Coronary artery (tissue), 2 donors: ENCODE data around the gene KRTAP21-1.

Experiments used
- DNase-seq: peaks from one replicate; pipeline ENCODE4 v3.0.0-alpha.2; 2017; ENCODE audit warnings: low spot score
- H3K27ac ChIP-seq, 2 donors: fragments of 200-600 bp; sonication (generic); one replicate each; pipeline ENCODE4 v1.5.1; 2016 to 2019
- H3K4me3 ChIP-seq: fragments of 200-600 bp; sonication (generic); 2 replicates; pipeline ENCODE4 v1.5.1; 2016; ENCODE audit warnings: mild to moderate bottlenecking, moderate library complexity
- TF ChIP-seq, protein P1 (sequence below): fragments of 200-600 bp; sonication (generic); IDR thresholded peaks from one replicate; pipeline ENCODE4 v1.5.1; 2019; ENCODE audit warnings: antibody characterized with exemption

KRTAP21-1 gene

DNA sequence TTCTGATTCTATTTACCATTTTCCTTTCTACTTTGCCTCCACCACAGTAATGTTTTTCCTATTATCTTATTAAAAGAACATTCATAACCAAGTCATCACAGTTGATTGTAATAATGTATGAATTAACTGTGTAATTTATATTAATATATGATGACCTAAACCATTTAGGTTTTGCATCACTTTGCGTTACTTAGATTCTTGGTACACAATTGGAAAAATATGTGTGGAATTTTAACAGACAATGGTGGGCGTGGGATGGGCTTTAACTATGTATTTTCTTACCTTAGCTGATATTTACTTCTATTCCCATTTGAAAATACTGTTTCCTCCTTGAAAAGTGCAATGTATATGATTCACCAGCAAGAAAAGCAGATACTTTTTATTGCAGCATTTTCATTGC is 40.3 kb downstream of the KRTAP21-1 start:
- TF ChIP-seq, protein P1, sequence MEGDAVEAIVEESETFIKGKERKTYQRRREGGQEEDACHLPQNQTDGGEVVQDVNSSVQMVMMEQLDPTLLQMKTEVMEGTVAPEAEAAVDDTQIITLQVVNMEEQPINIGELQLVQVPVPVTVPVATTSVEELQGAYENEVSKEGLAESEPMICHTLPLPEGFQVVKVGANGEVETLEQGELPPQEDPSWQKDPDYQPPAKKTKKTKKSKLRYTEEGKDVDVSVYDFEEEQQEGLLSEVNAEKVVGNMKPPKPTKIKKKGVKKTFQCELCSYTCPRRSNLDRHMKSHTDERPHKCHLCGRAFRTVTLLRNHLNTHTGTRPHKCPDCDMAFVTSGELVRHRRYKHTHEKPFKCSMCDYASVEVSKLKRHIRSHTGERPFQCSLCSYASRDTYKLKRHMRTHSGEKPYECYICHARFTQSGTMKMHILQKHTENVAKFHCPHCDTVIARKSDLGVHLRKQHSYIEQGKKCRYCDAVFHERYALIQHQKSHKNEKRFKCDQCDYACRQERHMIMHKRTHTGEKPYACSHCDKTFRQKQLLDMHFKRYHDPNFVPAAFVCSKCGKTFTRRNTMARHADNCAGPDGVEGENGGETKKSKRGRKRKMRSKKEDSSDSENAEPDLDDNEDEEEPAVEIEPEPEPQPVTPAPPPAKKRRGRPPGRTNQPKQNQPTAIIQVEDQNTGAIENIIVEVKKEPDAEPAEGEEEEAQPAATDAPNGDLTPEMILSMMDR = no peak

GRCh38 chr21:30714456-30714855 is 40.8 kb downstream of the KRTAP21-1 start:
- Histone ChIP-seq H3K4me3 (no peak overlapping the region), H3K27ac (no peak overlapping the region)
- DNase-seq = no peak
- TF ChIP-seq, protein P1 = no peak

More for the DNA sequence above, 40.3 kb downstream of the KRTAP21-1 start:
- H3K27ac ChIP-seq = no peak overlapping the region
- no peak overlapping the region for H3K4me3 ChIP-seq
- DNase-seq = no peak

- no peak overlapping the region for H3K27ac ChIP-seq
- no peak overlapping the region for H3K4me3 ChIP-seq
- TF ChIP-seq, protein P1 = no peak
- no peak for DNase-seq
Observed at GRCh38 chr21:30713766-30714165, 41.5 kb downstream of the KRTAP21-1 start.

GRCh38 chr21:30710499-30710898 is 44.7 kb downstream of the KRTAP21-1 start:
- no peak for DNase-seq
- Histone ChIP-seq H3K27ac (no peak overlapping the region), H3K4me3 (no peak overlapping the region)
- TF ChIP-seq, protein P1 = no peak

DNA sequence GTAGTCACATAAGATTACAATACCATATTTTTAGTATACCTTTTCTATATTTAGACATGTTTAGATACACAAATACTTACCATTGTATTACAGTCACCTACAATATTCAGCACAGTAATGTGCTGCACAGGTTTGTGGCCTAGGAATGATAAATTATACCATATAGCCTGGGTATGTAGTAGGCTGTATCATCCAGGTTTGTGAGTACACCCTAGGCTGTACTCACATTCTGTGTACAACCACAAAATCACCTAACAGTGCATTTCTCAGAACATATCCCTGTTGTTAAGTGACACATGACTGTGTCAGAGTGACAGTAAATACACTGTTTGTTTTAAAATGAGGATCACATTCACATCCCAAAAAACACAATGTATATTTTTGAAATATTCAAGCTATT is 47.8 kb downstream of the KRTAP21-1 start:
- H3K4me3 ChIP-seq = no peak overlapping the region
- TF ChIP-seq, protein P1 = no peak
- no peak overlapping the region for H3K27ac ChIP-seq
- no peak for DNase-seq
